CD4-positive, alpha-beta T cell treated with Interleukin-1 beta for 1 hour (primary cell): ENCODE measurements around the gene DRD4.

Source experiments
- DNase-seq, 2 donors: peaks; one replicate each; pipeline ENCODE4 v3.0.0-alpha.2; 2020 to 2022

The DRD4 gene

GRCh38 chr11:623349-623869 is 13.7 kb upstream of the DRD4 start:
- DNase-seq, result no peak

GRCh38 chr11:623999-624704 is 12.9 kb upstream of the DRD4 start:
- no peak for DNase-seq

- no peak for DNase-seq
These were observed 12.1 kb upstream of the DRD4 start, which contains the start of gene CDHR5 for GRCh38 chr11:624705-625635. TSS of gene CDHR5 (minus strand) at chr11:624955. CDS start at chr11:624902, 53 bp downstream.

GRCh38 chr11:625636-626268 is 11.3 kb upstream of the DRD4 start:
- DNase-seq, result no peak

- DNase-seq, result no peak
These were observed 10.4 kb upstream of the DRD4 start, which contains the start of gene SCT for GRCh38 chr11:626475-627307. TSS of gene SCT (minus strand) at chr11:627181. CDS start at chr11:627143, 38 bp downstream.

- DNase-seq, result no peak
These were observed 9.8 kb upstream of the DRD4 start for GRCh38 chr11:627308-627576.

- no peak for DNase-seq
These were observed 9.0 kb upstream of the DRD4 start for GRCh38 chr11:628056-628455.

GRCh38 chr11:629237-629583 is 7.9 kb upstream of the DRD4 start:
- peak in 1 of 2 donors; percentile 52 for DNase-seq

GRCh38 chr11:630871-631270 is 6.2 kb upstream of the DRD4 start:
- no peak for DNase-seq

GRCh38 chr11:635945-636510 is 1.0 kb upstream of the DRD4 start:
- DNase-seq, result no peak

GRCh38 chr11:637333-637592 is 194 bp downstream of the DRD4 start:
- DNase-seq, result no peak

- DNase-seq, result no peak
These were observed 788 bp downstream of the DRD4 start for GRCh38 chr11:637593-638521.

- DNase-seq, result no peak
These were observed 1.7 kb downstream of the DRD4 start for GRCh38 chr11:638631-639331.

GRCh38 chr11:639332-639955 is 2.4 kb downstream of the DRD4 start:
- DNase-seq, result no peak

GRCh38 chr11:640021-640706 is 3.1 kb downstream of the DRD4 start:
- DNase-seq, result peak in 1 of 2 donors; percentile 54

GRCh38 chr11:641806-642370 is 4.8 kb downstream of the DRD4 start:
- DNase-seq, result no peak

GRCh38 chr11:643366-643765 is 6.3 kb downstream of the DRD4 start:
- DNase-seq, result no peak

- DNase-seq, result no peak
These were observed 7.0 kb downstream of the DRD4 start for GRCh38 chr11:643849-644738.
